MM.1S (cell line): ENCODE data around the gene KRTAP5-8.
"Not testable (repeated sequence)": the region's sequence is repeated elsewhere in the genome, so short reads cannot be mapped to it uniquely, and the experiment has no call there.

Experiments
- CTCF ChIP-seq: fragments of 300-600 bp; sonication (generic); IDR thresholded peaks from 2 replicates; pipeline ENCODE4 v1.5.1; 2016; ENCODE audit warnings: antibody characterized with exemption, low read length, mixed read lengths
- EZH2 ChIP-seq: fragments of 300-600 bp; sonication (generic); optimal IDR thresholded peaks from 2 replicates; pipeline ENCODE3; 2017; ENCODE audit warnings: low read depth, mild to moderate bottlenecking, antibody characterized with exemption, low read length, mixed read lengths
- EZH2phosphoT487 ChIP-seq: fragments of 300-600 bp; sonication (generic); IDR thresholded peaks from 2 replicates; pipeline ENCODE4 v1.6.1; 2018; ENCODE audit warnings: antibody characterized with exemption, low read length

- not testable (repeated sequence) for TF ChIP-seq CTCF, EZH2, EZH2phosphoT487
Observed at GRCh38 chr11:71582969-71583368, 45.1 kb downstream of the KRTAP5-8 start.
